T-helper 9 cell (primary cell): ENCODE data around the gene KRT82.

Source experiments
- DNase-seq: peaks from one replicate; pipeline ENCODE4 v3.0.0-alpha.2; 2020

KRT82 gene

GRCh38 chr12:52435659-52435999 is 29.5 kb upstream of the KRT82 start:
- no peak for DNase-seq

GRCh38 chr12:52434760-52435530 is 28.8 kb upstream of the KRT82 start:
- DNase-seq = no peak

- DNase-seq = no peak
Measured at GRCh38 chr12:52434081-52434733, 28.1 kb upstream of the KRT82 start, which contains the start of gene KRT75. TSS of gene KRT75 (minus strand) at chr12:52434371. CDS start at chr12:52434304, 67 bp downstream.

- no peak for DNase-seq
Measured at GRCh38 chr12:52433501-52434080, 27.5 kb upstream of the KRT82 start.

- DNase-seq = no peak
Measured at GRCh38 chr12:52432559-52433207, 26.5 kb upstream of the KRT82 start.

GRCh38 chr12:52428121-52428520 is 22.0 kb upstream of the KRT82 start:
- no peak for DNase-seq

GRCh38 chr12:52427083-52427482 is 20.9 kb upstream of the KRT82 start:
- DNase-seq = no peak

- no peak for DNase-seq
Measured at GRCh38 chr12:52426034-52426433, 19.9 kb upstream of the KRT82 start.

- DNase-seq = no peak
Measured at GRCh38 chr12:52425466-52425865, 19.3 kb upstream of the KRT82 start.

GRCh38 chr12:52423661-52424500 is 17.7 kb upstream of the KRT82 start:
- DNase-seq = no peak

- DNase-seq = no peak
Measured at GRCh38 chr12:52423035-52423434, 16.9 kb upstream of the KRT82 start.

GRCh38 chr12:52419656-52420055 is 13.5 kb upstream of the KRT82 start:
- no peak for DNase-seq

GRCh38 chr12:52418576-52419110 is 12.5 kb upstream of the KRT82 start:
- no peak for DNase-seq

- no peak for DNase-seq
Measured at GRCh38 chr12:52417740-52418139, 11.6 kb upstream of the KRT82 start.

GRCh38 chr12:52416795-52417194 is 10.7 kb upstream of the KRT82 start:
- no peak for DNase-seq

GRCh38 chr12:52415870-52416750 is 10.0 kb upstream of the KRT82 start:
- no peak for DNase-seq

- DNase-seq = no peak
Measured at GRCh38 chr12:52414936-52415335, 8.8 kb upstream of the KRT82 start.

- DNase-seq = no peak
Measured at GRCh38 chr12:52413782-52414345, 7.7 kb upstream of the KRT82 start.

- DNase-seq = no peak
Measured at GRCh38 chr12:52413202-52413601, 7.1 kb upstream of the KRT82 start.

- DNase-seq = no peak
Measured at GRCh38 chr12:52411815-52412214, 5.7 kb upstream of the KRT82 start.
